Ishikawa (cell line): ENCODE measurements around the gene MYH7.

Source experiments
- CEBPB ChIP-seq: IDR thresholded peaks from 2 replicates; pipeline ENCODE4 v1.6.1; 2012
- CREB1 ChIP-seq: IDR thresholded peaks from 2 replicates; pipeline ENCODE4 v1.6.1; 2012; ENCODE audit warnings: low read depth
- EGR1 ChIP-seq: IDR thresholded peaks from 2 replicates; pipeline ENCODE4 v1.6.1; 2012
- EP300 ChIP-seq: IDR thresholded peaks from 2 replicates; pipeline ENCODE4 v1.6.1; 2012; ENCODE audit warnings: borderline replicate concordance
- FOXM1 ChIP-seq: IDR thresholded peaks from 2 replicates; pipeline ENCODE4 v1.6.1; 2012; ENCODE audit warnings: low read depth, borderline replicate concordance
- MAX ChIP-seq: IDR thresholded peaks from 2 replicates; pipeline ENCODE4 v1.6.1; 2012
- NFIC ChIP-seq: IDR thresholded peaks from 2 replicates; pipeline ENCODE4 v1.6.1; 2012
- RAD21 ChIP-seq: IDR thresholded peaks from 2 replicates; pipeline ENCODE4 v1.6.1; 2012; ENCODE audit warnings: low read depth
- REST ChIP-seq: IDR thresholded peaks from 2 replicates; pipeline ENCODE4 v1.6.1; 2012; ENCODE audit warnings: low read depth, mild to moderate bottlenecking
- TAF1 ChIP-seq: IDR thresholded peaks from 2 replicates; pipeline ENCODE4 v1.6.1; 2012; ENCODE audit warnings: low read depth, mild to moderate bottlenecking
- TCF12 ChIP-seq: IDR thresholded peaks from 2 replicates; pipeline ENCODE4 v1.6.1; 2012; ENCODE audit warnings: low read depth
- TEAD4 ChIP-seq: IDR thresholded peaks from 2 replicates; pipeline ENCODE4 v1.6.1; 2012
- USF1 ChIP-seq: IDR thresholded peaks from 2 replicates; pipeline ENCODE4 v1.6.1; 2012
- YY1 ChIP-seq: IDR thresholded peaks from 2 replicates; pipeline ENCODE4 v1.6.1; 2012; ENCODE audit warnings: low read depth
- ZBTB7A ChIP-seq: IDR thresholded peaks from 2 replicates; pipeline ENCODE4 v1.6.1; 2012; ENCODE audit warnings: low read depth

Gene MYH7

GRCh38 chr14:23435543-23436326 lies at the start of gene MYH7:
Gene MYH7 (minus strand): TSS chr14:23435660. CDS start chr14:23433732, 1,928 bp downstream.
- TF ChIP-seq YY1 (no peak), NFIC (no peak), TEAD4 (no peak), USF1 (no peak), FOXM1 (no peak)

GRCh38 chr14:23483236-23483854 lies 47.9 kb upstream of the MYH7 start:
- TF ChIP-seq YY1 (no peak), RAD21 (peak; percentile 32; the same call in 1 of the 2 replicates)

GRCh38 chr14:23482823-23483148 lies 47.3 kb upstream of the MYH7 start:
- TF ChIP-seq TAF1 (no peak), FOXM1 (no peak), CREB1 (no peak), USF1 (no peak), YY1 (no peak), ZBTB7A (no peak), NFIC (no peak), TEAD4 (no peak), MAX (no peak), REST (no peak), RAD21 (no peak), EP300 (no peak), CEBPB (no peak), EGR1 (no peak), TCF12 (no peak)

- TF ChIP-seq USF1 (no peak), TEAD4 (no peak), CREB1 (no peak), CEBPB (no peak), EGR1 (no peak)
These were observed 46.7 kb upstream of the MYH7 start for GRCh38 chr14:23481979-23482822.

- TF ChIP-seq CREB1 = no peak
- TF ChIP-seq REST = peak; percentile 89
These were observed 46.0 kb upstream of the MYH7 start for GRCh38 chr14:23481362-23481970.
